C4-2B (cell line): ENCODE data around the gene STARD3NL.

Source experiments
- ZFX ChIP-seq: fragments of 450-650 bp; IDR thresholded peaks from 2 replicates; pipeline ENCODE4 v1.6.1; 2017
- TF ChIP-seq, protein P1 (sequence below): fragments of 450-650 bp; conservative IDR thresholded peaks from 2 replicates; pipeline ENCODE4 v1.5.1; 2017; ENCODE audit warnings: mild to moderate bottlenecking

DNA sequence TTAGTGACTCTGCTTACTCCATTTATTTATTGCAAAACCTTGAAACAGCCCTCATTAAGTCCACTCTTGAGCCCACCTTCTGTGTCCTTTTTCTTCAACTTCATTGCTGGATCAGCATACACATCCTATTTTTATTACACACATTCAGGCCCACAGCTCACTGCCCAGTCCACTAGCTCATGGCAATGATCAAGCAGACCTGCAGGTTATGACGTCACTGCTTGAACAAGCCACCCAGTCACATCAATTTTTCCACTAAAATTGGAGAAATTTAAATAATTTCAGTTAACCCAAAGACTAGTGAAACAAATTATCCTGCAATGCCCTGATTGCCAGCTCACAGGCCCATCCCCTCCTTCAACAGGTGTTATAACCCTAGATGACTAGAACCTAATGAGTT lies 16.0 kb upstream of the STARD3NL start:
- TF ChIP-seq, protein P1, sequence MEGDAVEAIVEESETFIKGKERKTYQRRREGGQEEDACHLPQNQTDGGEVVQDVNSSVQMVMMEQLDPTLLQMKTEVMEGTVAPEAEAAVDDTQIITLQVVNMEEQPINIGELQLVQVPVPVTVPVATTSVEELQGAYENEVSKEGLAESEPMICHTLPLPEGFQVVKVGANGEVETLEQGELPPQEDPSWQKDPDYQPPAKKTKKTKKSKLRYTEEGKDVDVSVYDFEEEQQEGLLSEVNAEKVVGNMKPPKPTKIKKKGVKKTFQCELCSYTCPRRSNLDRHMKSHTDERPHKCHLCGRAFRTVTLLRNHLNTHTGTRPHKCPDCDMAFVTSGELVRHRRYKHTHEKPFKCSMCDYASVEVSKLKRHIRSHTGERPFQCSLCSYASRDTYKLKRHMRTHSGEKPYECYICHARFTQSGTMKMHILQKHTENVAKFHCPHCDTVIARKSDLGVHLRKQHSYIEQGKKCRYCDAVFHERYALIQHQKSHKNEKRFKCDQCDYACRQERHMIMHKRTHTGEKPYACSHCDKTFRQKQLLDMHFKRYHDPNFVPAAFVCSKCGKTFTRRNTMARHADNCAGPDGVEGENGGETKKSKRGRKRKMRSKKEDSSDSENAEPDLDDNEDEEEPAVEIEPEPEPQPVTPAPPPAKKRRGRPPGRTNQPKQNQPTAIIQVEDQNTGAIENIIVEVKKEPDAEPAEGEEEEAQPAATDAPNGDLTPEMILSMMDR = no peak
- TF ChIP-seq ZFX = no peak
